ENCODE results near the gene LINGO1. TPM values are rescaled to one million over a fixed set of nuclear protein-coding genes. Genes with fewer than 3 reads are reported as not detected.

Gene LINGO1
- total RNA-seq, 1 donor from 2014 or later, result 18.8 TPM

DNA sequence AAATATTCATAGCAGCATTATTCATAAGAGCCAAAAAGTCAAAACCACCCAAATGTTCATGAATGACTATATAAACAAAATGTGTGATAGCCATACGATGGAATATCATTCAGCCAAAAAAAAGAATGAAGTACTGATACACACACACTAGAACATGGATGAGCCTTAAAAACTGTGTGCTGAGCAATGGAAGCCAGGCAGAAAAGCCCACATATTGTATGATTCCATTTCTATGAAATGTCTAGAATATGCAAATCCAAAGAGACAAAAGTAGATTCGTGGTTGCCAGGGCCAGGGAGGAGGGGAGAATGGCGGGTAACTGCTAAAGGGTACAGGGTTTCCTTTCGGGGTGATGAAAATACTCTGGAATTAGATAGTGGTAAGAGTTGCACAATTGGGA is 37.2 kb upstream of the LINGO1 start:
- H3K27ac Mint-ChIP-seq (ENCODE audit: unreplicated experiment), result no peak overlapping the region
- no peak for TF ChIP-seq CTCF (IDR thresholded peaks at IDR 0.05; ENCODE audit: unreplicated experiment)

DNA sequence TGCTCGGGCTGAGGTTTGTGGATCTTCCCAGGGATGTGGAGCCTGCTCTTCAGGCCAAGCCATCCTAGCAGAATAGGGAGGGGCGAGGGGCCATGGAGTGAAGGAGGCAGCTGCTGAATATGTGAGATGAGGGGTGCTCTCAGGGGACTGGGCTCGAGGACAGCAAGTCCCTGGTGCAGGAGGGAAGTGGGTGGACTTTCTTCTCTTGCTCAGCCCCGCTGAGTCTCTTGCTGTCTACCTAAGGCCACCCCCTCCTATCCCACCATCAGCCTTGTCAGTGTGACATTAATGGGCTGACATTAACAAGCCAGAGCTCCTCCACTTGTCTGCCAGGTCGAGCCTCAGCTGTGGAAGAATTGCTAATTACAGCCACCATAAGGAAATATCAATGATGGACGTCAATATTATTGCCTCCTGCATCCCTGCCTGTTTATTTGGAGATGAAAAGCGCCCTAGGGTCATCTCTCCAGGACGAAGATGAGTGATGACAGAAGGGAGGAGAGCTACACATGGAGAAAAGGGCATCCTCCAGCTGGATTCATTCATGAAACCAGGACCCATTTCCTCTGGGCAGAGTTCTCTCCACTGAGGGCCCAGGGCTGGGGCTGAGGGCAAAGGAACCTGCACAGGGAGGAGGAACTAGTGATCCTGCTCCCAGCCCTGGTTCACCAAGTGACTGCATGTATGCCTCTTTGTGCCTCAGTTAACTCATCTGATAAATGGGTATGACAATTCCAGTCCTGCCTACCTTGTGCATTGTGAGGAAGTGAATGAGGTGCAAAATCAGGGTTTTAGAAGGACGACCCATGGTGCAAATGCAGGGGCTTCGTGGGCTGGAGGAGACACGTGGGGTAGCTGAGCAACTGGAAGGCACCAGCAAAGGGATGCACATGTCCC is 34.9 kb upstream of the LINGO1 start:
- Mint-ChIP-seq H3K36me3 (ENCODE audit: low read depth, unreplicated experiment) (no peaks in the 10 kb centered on the region), H3K9me3 (ENCODE audit: unreplicated experiment) (no peaks in the 10 kb centered on the region), H3K4me3 (ENCODE audit: unreplicated experiment) (no peak overlapping the region), H3K27me3 (ENCODE audit: unreplicated experiment) (peaks cover 7% of the 10 kb centered on the region), H3K4me1 (ENCODE audit: unreplicated experiment) (peaks cover 3% of the 10 kb centered on the region), H3K27ac (ENCODE audit: unreplicated experiment) (no peak overlapping the region)
- no peak for DNase-seq (ENCODE audit: low spot score)
- no peak for TF ChIP-seq CTCF (IDR thresholded peaks at IDR 0.05; ENCODE audit: unreplicated experiment)

More for the DNA sequence above, 37.2 kb upstream of the LINGO1 start:
- peaks cover 3% of the 10 kb centered on the region for H3K4me1 Mint-ChIP-seq (ENCODE audit: unreplicated experiment)
- H3K27me3 Mint-ChIP-seq (ENCODE audit: unreplicated experiment), result peaks cover 7% of the 10 kb centered on the region
- no peaks in the 10 kb centered on the region for H3K9me3 Mint-ChIP-seq (ENCODE audit: unreplicated experiment)
- H3K4me3 Mint-ChIP-seq (ENCODE audit: unreplicated experiment), result no peak overlapping the region
- H3K36me3 Mint-ChIP-seq (ENCODE audit: low read depth, unreplicated experiment), result no peaks in the 10 kb centered on the region
- DNase-seq (ENCODE audit: low spot score), result no peak

- Mint-ChIP-seq H3K9me3 (ENCODE audit: unreplicated experiment) (no peaks in the 10 kb centered on the region), H3K27me3 (ENCODE audit: unreplicated experiment) (peaks cover 10% of the 10 kb centered on the region), H3K4me1 (ENCODE audit: unreplicated experiment) (peaks cover 3% of the 10 kb centered on the region), H3K4me3 (ENCODE audit: unreplicated experiment) (no peak overlapping the region), H3K36me3 (ENCODE audit: low read depth, unreplicated experiment) (no peaks in the 10 kb centered on the region), H3K27ac (ENCODE audit: unreplicated experiment) (no peak overlapping the region)
- no peak for TF ChIP-seq CTCF (IDR thresholded peaks at IDR 0.05; ENCODE audit: unreplicated experiment)
- no peak for DNase-seq (ENCODE audit: low spot score)
Observed at GRCh38 chr15:77666296-77666660, 33.6 kb upstream of the LINGO1 start.

DNA sequence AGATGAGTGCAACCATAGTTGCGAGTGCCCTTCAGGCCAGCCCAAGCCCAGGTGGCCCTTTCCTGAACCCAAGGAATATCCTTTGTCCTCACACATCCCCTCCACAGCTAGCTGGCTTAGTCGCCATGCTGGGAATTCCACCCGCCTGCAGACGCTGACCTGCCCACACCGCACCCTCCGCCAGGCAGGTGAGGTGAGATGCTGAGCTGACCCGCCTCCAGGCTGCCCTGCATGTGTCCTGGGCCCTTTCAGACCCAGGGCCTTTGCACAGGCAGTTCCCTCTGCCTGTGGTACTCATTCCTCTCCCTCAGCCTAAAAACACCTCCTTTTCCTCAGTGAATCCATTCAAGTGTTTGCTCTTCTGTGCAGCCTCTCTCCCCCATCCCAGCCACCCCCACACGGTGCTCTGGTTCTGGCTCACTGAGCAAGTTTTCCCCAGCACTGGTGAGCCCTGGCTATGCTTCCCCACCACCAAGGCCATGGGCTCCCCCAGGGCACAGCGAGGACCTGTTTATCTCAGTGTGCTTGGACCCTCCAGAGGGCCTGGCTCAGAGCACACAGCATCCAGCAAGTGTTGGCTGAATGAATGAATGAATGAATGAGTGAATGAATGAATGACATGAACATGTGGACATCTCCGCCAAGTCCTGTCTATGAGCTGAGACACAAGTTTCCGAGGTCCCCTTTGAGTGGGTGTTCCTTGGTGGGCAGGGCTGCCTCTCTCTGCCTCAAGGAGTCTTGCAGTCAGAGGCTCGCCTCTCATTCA is 33.0 kb upstream of the LINGO1 start:
- peaks cover 3% of the 10 kb centered on the region for H3K4me1 Mint-ChIP-seq (ENCODE audit: unreplicated experiment)
- H3K27me3 Mint-ChIP-seq (ENCODE audit: unreplicated experiment), result peaks cover 14% of the 10 kb centered on the region
- H3K27ac Mint-ChIP-seq (ENCODE audit: unreplicated experiment), result no peak overlapping the region
- no peak for DNase-seq (ENCODE audit: low spot score)
- H3K4me3 Mint-ChIP-seq (ENCODE audit: unreplicated experiment), result peak overlapping the region; percentile 33
- no peaks in the 10 kb centered on the region for H3K9me3 Mint-ChIP-seq (ENCODE audit: unreplicated experiment)
- no peak for TF ChIP-seq CTCF (IDR thresholded peaks at IDR 0.05; ENCODE audit: unreplicated experiment)
- H3K36me3 Mint-ChIP-seq (ENCODE audit: low read depth, unreplicated experiment), result no peaks in the 10 kb centered on the region

DNA sequence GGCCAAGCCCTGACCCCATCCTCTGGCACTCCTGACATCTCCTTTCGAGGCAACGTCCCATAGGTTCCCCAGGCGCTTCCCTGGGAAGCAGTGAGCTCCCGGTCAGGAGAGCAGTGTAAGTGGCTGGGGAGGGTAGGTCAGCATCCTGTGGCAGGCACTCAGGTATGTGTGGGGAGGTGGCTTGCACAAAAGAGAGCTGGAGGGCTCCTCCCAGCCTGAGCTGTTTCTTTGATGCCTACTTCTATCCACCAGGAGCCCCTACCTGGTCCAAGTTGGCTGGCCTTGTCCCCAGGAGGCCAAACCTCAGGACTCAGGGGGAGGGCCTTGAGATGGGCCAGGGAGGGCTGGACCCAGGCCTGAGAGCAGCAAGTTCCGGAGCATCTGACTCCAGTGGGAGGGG is 31.7 kb upstream of the LINGO1 start:
- H3K9me3 Mint-ChIP-seq (ENCODE audit: unreplicated experiment), result no peaks in the 10 kb centered on the region
- no peak overlapping the region for H3K27ac Mint-ChIP-seq (ENCODE audit: unreplicated experiment)
- DNase-seq (ENCODE audit: low spot score), result no peak
- no peak overlapping the region for H3K4me3 Mint-ChIP-seq (ENCODE audit: unreplicated experiment)
- no peaks in the 10 kb centered on the region for H3K36me3 Mint-ChIP-seq (ENCODE audit: low read depth, unreplicated experiment)
- H3K4me1 Mint-ChIP-seq (ENCODE audit: unreplicated experiment), result peaks cover 3% of the 10 kb centered on the region
- no peak for TF ChIP-seq CTCF (IDR thresholded peaks at IDR 0.05; ENCODE audit: unreplicated experiment)
- H3K27me3 Mint-ChIP-seq (ENCODE audit: unreplicated experiment), result peaks cover 15% of the 10 kb centered on the region

Data from endothelial cell (in vitro differentiated cells).